GM18951 (cell line): ENCODE measurements around the gene SCGB2A2.

Experiments
- POLR2A ChIP-seq: IDR thresholded peaks from 4 replicates; pipeline ENCODE4 v1.6.1; 2011; ENCODE audit warnings: mild to moderate bottlenecking; ENCODE audit not compliant: insufficient read length, insufficient read depth; ENCODE audit errors: extremely low read depth
- in situ Hi-C: fragments of 300-500 bp; cut with MboI; formaldehyde crosslinking; loops from one replicate; pipeline ENCODE4 v1.12.0; 2022; ENCODE audit warnings: low sequenced_read_pairs, mixed read lengths, inconsistent platforms; ENCODE audit not compliant: unreplicated experiment

The SCGB2A2 gene

GRCh38 chr11:62269654-62270278, at the start of gene SCGB2A2:
Gene SCGB2A2, plus strand, starts transcription at chr11:62270158. Its CDS starts 59 bp downstream, at chr11:62270217.
- TF ChIP-seq POLR2A, result no peak
- in situ Hi-C loops, result no loop called here

GRCh38 chr11:62221498-62221897, 48.5 kb upstream of the SCGB2A2 start:
- TF ChIP-seq POLR2A, result no peak
- in situ Hi-C loops, result loop anchor here (25.0 kb wide), 1 partner anchor 91 kb away; no protein-coding TSS in a partner anchor

GRCh38 chr11:62223095-62223494, 46.9 kb upstream of the SCGB2A2 start:
- in situ Hi-C loops, result loop anchor here (25.0 kb wide), 1 partner anchor 89 kb away; no protein-coding TSS in a partner anchor
- no peak for TF ChIP-seq POLR2A

GRCh38 chr11:62233730-62234129, 36.2 kb upstream of the SCGB2A2 start:
- in situ Hi-C loops, result no loop called here
- no peak for TF ChIP-seq POLR2A

- in situ Hi-C loops, result no loop called here
- no peak for TF ChIP-seq POLR2A
These were observed 33.8 kb upstream of the SCGB2A2 start for GRCh38 chr11:62236187-62236586.

GRCh38 chr11:62237499-62237898, 32.5 kb upstream of the SCGB2A2 start:
- TF ChIP-seq POLR2A, result no peak
- in situ Hi-C loops, result no loop called here

GRCh38 chr11:62238151-62238550, 31.8 kb upstream of the SCGB2A2 start:
- no peak for TF ChIP-seq POLR2A
- in situ Hi-C loops, result no loop called here

GRCh38 chr11:62241095-62241494, 28.9 kb upstream of the SCGB2A2 start:
- no peak for TF ChIP-seq POLR2A
- in situ Hi-C loops, result no loop called here

- TF ChIP-seq POLR2A, result no peak
- in situ Hi-C loops, result no loop called here
These were observed 27.9 kb upstream of the SCGB2A2 start, which contains the start of gene SCGB1D2 for GRCh38 chr11:62242021-62242420. Gene SCGB1D2, plus strand, starts transcription at chr11:62242239. Its CDS starts 69 bp downstream, at chr11:62242308.

- TF ChIP-seq POLR2A, result no peak
- in situ Hi-C loops, result no loop called here
These were observed 24.6 kb upstream of the SCGB2A2 start for GRCh38 chr11:62245271-62245753.

- TF ChIP-seq POLR2A, result no peak
- in situ Hi-C loops, result no loop called here
These were observed 18.3 kb upstream of the SCGB2A2 start for GRCh38 chr11:62251698-62252097.

GRCh38 chr11:62253999-62254542, 15.9 kb upstream of the SCGB2A2 start:
- in situ Hi-C loops, result no loop called here
- TF ChIP-seq POLR2A, result no peak

- TF ChIP-seq POLR2A, result no peak
- in situ Hi-C loops, result no loop called here
These were observed 13.7 kb upstream of the SCGB2A2 start for GRCh38 chr11:62256281-62256680.

GRCh38 chr11:62260261-62260953, 9.6 kb upstream of the SCGB2A2 start:
- no peak for TF ChIP-seq POLR2A
- in situ Hi-C loops, result no loop called here

GRCh38 chr11:62264004-62264403, 6.0 kb upstream of the SCGB2A2 start:
- in situ Hi-C loops, result no loop called here
- TF ChIP-seq POLR2A, result no peak
